IMR-90 (cell line): ENCODE results near the gene RSU1. TPM values are rescaled to one million over a fixed set of nuclear protein-coding genes. Genes with fewer than 3 reads are reported as not detected.

Source experiments
- ATAC-seq: fragments of 200-7000 bp; cut with Tn5 transposase; 2 replicates; pipeline ENCODE4 v1.9.1; 2020; ENCODE audit warnings: low read depth, mild to moderate bottlenecking, moderate library complexity
- BruUV-seq: library from RNA; stranded (reverse); fragments of 400-500 nt; replicated peaks from 2 replicates; lab custom pipeline; 2021; lab: Mats Ljungman, UMichigan
- CTCF ChIA-PET: fragments of 300-600 bp; formaldehyde crosslinking; extraction: SDS; loops from one replicate; lab custom pipeline; 2021; ENCODE audit warnings: antibody characterized with exemption; lab: Yijun Ruan, JAX
- POLR2A ChIA-PET: fragments of 300-600 bp; sonication (Branson Sonifier 250); formaldehyde crosslinking; loops from one replicate; lab custom pipeline; 2022; ENCODE audit warnings: antibody characterized with exemption; ENCODE audit not compliant: unreplicated experiment; lab: Charles Lee
- DNase-seq: peaks from one replicate; pipeline ENCODE4 v3.0.0; 2013
- H2AFZ ChIP-seq: replicated peaks from 2 replicates; pipeline ENCODE3; 2013; ENCODE audit warnings: low read length, mild to moderate bottlenecking; ENCODE audit not compliant: poor library complexity
- H2AK5ac ChIP-seq: 2 replicates; pipeline ENCODE4 v1.6.1; 2013; ENCODE audit warnings: low read depth, low read length, inconsistent platforms
- H2AK9ac ChIP-seq: replicated peaks from 2 replicates; pipeline ENCODE3; 2013; ENCODE audit warnings: mild to moderate bottlenecking, low read depth, low read length, moderate library complexity; ENCODE audit not compliant: poor library complexity
- H2BK120ac ChIP-seq: 2 replicates; pipeline ENCODE4 v1.6.1; 2013; ENCODE audit warnings: low read depth, low read length, inconsistent platforms
- H2BK15ac ChIP-seq: 3 replicates; pipeline ENCODE4 v1.6.1; 2013; ENCODE audit warnings: low read depth, low read length, inconsistent platforms
- H2BK20ac ChIP-seq: 2 replicates; pipeline ENCODE4 v1.6.1; 2013; ENCODE audit warnings: low read depth, mild to moderate bottlenecking, inconsistent platforms, low read length, moderate library complexity
- H2BK5ac ChIP-seq: 2 replicates; pipeline ENCODE4 v1.6.1; 2013; ENCODE audit warnings: mild to moderate bottlenecking, low read depth, low read length, inconsistent platforms; ENCODE audit not compliant: poor library complexity, severe bottlenecking
- H3K14ac ChIP-seq: replicated peaks from 2 replicates; pipeline ENCODE4 v1.6.1; 2013; ENCODE audit warnings: low read depth, low read length, inconsistent platforms
- H3K18ac ChIP-seq: 2 replicates; pipeline ENCODE4 v1.6.1; 2013; ENCODE audit warnings: low read depth, low read length, control low read depth
- H3K23ac ChIP-seq: 2 replicates; pipeline ENCODE4 v1.6.1; 2013; ENCODE audit warnings: low read depth, low read length, inconsistent platforms
- H3K27ac ChIP-seq: 2 replicates; pipeline ENCODE4 v1.5.1; 2013; ENCODE audit warnings: mild to moderate bottlenecking, control low read depth, low read length; ENCODE audit not compliant: insufficient read depth
- H3K27me3 ChIP-seq: 2 replicates; pipeline ENCODE4 v1.6.1; 2013; ENCODE audit warnings: low read length; ENCODE audit not compliant: control insufficient read depth, insufficient read depth
- H3K36me3 ChIP-seq: 2 replicates; pipeline ENCODE4 v1.6.1; 2013; ENCODE audit warnings: low read length, mixed read lengths; ENCODE audit not compliant: control insufficient read depth, insufficient read depth
- H3K4ac ChIP-seq: 2 replicates; pipeline ENCODE4 v1.6.1; 2013; ENCODE audit warnings: low read depth, low read length, inconsistent platforms
- H3K4me1 ChIP-seq: 2 replicates; pipeline ENCODE4 v1.6.1; 2013; ENCODE audit warnings: low read length, mixed read lengths; ENCODE audit not compliant: control insufficient read depth, insufficient read depth
- H3K4me2 ChIP-seq: 2 replicates; pipeline ENCODE4 v1.6.1; 2013; ENCODE audit warnings: low read depth, mild to moderate bottlenecking, control low read depth, low read length, moderate library complexity
- H3K4me3 ChIP-seq: 2 replicates; pipeline ENCODE4 v1.5.1; 2013; ENCODE audit warnings: low read depth, mild to moderate bottlenecking, control low read depth, low read length, moderate library complexity; ENCODE audit not compliant: insufficient read depth
- H3K56ac ChIP-seq: 2 replicates; pipeline ENCODE4 v1.6.1; 2013; ENCODE audit warnings: low read length, inconsistent platforms; ENCODE audit not compliant: insufficient read depth; ENCODE audit errors: extremely low read depth
- H3K79me1 ChIP-seq, 2 experiments: 2 replicates each; pipeline ENCODE4 v1.6.1; 2013; ENCODE audit warnings: low read length in 2 of 2, inconsistent platforms in 1 of 2, low read depth in 1 of 2
- H3K9ac ChIP-seq: 2 replicates; pipeline ENCODE4 v1.6.1; 2013; ENCODE audit warnings: low read depth, low read length, control low read depth
- H3K9me1 ChIP-seq: 2 replicates; pipeline ENCODE4 v1.6.1; 2013; ENCODE audit warnings: low read length, inconsistent platforms; ENCODE audit not compliant: insufficient read depth
- H3K9me3 ChIP-seq: 2 replicates; pipeline ENCODE4 v1.6.1; 2013; ENCODE audit warnings: low read length; ENCODE audit not compliant: control insufficient read depth, insufficient read depth
- H4K20me1 ChIP-seq: 2 replicates; pipeline ENCODE4 v1.6.1; 2013; ENCODE audit warnings: low read length, inconsistent platforms; ENCODE audit not compliant: insufficient read depth
- H4K5ac ChIP-seq: 2 replicates; pipeline ENCODE4 v1.6.1; 2013; ENCODE audit warnings: mild to moderate bottlenecking, low read depth, low read length, control low read depth
- H4K8ac ChIP-seq, 2 experiments: 2 replicates each; pipeline ENCODE4 v1.6.1; 2013; ENCODE audit warnings: low read depth in 2 of 2, low read length in 2 of 2, control low read depth in 1 of 2, inconsistent platforms in 1 of 2
- H4K91ac ChIP-seq: 2 replicates; pipeline ENCODE4 v1.6.1; 2013; ENCODE audit warnings: low read depth, low read length, inconsistent platforms; ENCODE audit not compliant: insufficient read depth
- BHLHE40 ChIP-seq: fragments of 150-350 bp; IDR thresholded peaks from 2 replicates; pipeline ENCODE4 v1.6.1; 2016; ENCODE audit warnings: mild to moderate bottlenecking, low read depth, low read length
- CHD1 ChIP-seq: IDR thresholded peaks from 2 replicates; pipeline ENCODE4 v1.6.1; 2012; ENCODE audit warnings: low read depth, low read length, improper control_type of control experiment
- CTCF ChIP-seq: conservative IDR thresholded peaks from 2 replicates; pipeline ENCODE4 v1.5.1; 2012; ENCODE audit warnings: mild to moderate bottlenecking, low read depth, low read length, improper control_type of control experiment
- FOS ChIP-seq: fragments of 150-350 bp; IDR thresholded peaks from 2 replicates; pipeline ENCODE4 v1.6.1; 2016; ENCODE audit warnings: low read depth, low read length
- MAFK ChIP-seq: IDR thresholded peaks from 2 replicates; pipeline ENCODE4 v1.6.1; 2012; ENCODE audit warnings: low read depth, low read length, improper control_type of control experiment
- MAZ ChIP-seq: IDR thresholded peaks from 2 replicates; pipeline ENCODE4 v1.6.1; 2012; ENCODE audit warnings: low read depth, mild to moderate bottlenecking, low read length, improper control_type of control experiment, moderate library complexity, borderline replicate concordance
- MXI1 ChIP-seq: IDR thresholded peaks from 2 replicates; pipeline ENCODE4 v1.6.1; 2012; ENCODE audit warnings: low read depth, mild to moderate bottlenecking, low read length, moderate library complexity, borderline replicate concordance
- NFE2L2 ChIP-seq: fragments of 150-350 bp; IDR thresholded peaks from 2 replicates; pipeline ENCODE4 v1.6.1; 2016; ENCODE audit warnings: low read depth, mild to moderate bottlenecking, low read length
- POLR2A ChIP-seq: IDR thresholded peaks from 2 replicates; pipeline ENCODE4 v1.6.1; 2012; ENCODE audit warnings: mild to moderate bottlenecking, low read depth, low read length
- RAD21 ChIP-seq: IDR thresholded peaks from 2 replicates; pipeline ENCODE4 v1.6.1; 2012; ENCODE audit warnings: low read length, improper control_type of control experiment
- RCOR1 ChIP-seq: IDR thresholded peaks from 2 replicates; pipeline ENCODE4 v1.6.1; 2012; ENCODE audit warnings: mild to moderate bottlenecking, low read length, improper control_type of control experiment; ENCODE audit not compliant: insufficient replicate concordance
- RFX5 ChIP-seq: IDR thresholded peaks from 2 replicates; pipeline ENCODE4 v1.8.0; 2012; ENCODE audit warnings: low read depth, mild to moderate bottlenecking, low read length, moderate library complexity
- SMC3 ChIP-seq: fragments of 150-350 bp; IDR thresholded peaks from 2 replicates; pipeline ENCODE4 v1.6.1; 2016; ENCODE audit warnings: low read depth, mild to moderate bottlenecking, antibody characterized with exemption, low read length, moderate library complexity
- WGBS, 2 experiments: methylation state at CpG; one replicate each; pipeline versions ENCODE4 v1.1.5 to v1.1.7; 2013; ENCODE audit warnings: missing lambda C conversion rate in 2 of 2; ENCODE audit not compliant: insufficient read length in 1 of 2; ENCODE audit errors: extremely low coverage in 2 of 2; 5-methylcytosine and 5-hydroxymethylcytosine counted together
- dilution Hi-C: fragments of 300-500 bp; cut with HindIII; formaldehyde crosslinking; loops from one replicate; pipeline ENCODE4 v1.14.3; 2018; ENCODE audit warnings: low sequenced_read_pairs; ENCODE audit not compliant: unreplicated experiment
- in situ Hi-C: fragments of 300-500 bp; cut with MboI; formaldehyde crosslinking; loops from 3 replicates; pipeline ENCODE4 v1.14.3; 2019; ENCODE audit warnings: low sequenced_read_pairs, inconsistent platforms, mixed read lengths
- intact Hi-C: fragments of 100-400 bp; cut with micrococcal nuclease; formaldehyde crosslinking; loops from 2 replicates; pipeline ENCODE4 v1.10.0; 2022
- polyA plus RNA-seq, 3 experiments: library from polyadenylated mRNA; depleted of rRNA; stranded (reverse); fragments of >200 nt; gene quantifications; 2 replicates each; pipeline ENCODE4 v1.2.3, GENCODE V29; 2012; ENCODE audit warnings: low replicate concordance in 1 of 3
- total RNA-seq: library from RNA; depleted of rRNA; stranded (reverse); fragments of >200 nt; gene quantifications from 2 replicates; pipeline ENCODE4 v1.2.3, GENCODE V29; 2012
- TF ChIP-seq, protein P1 (sequence below): fragments of 150-350 bp; IDR thresholded peaks from 2 replicates; pipeline ENCODE4 v1.6.1; 2017; ENCODE audit warnings: mild to moderate bottlenecking, antibody characterized with exemption, low read length, low read depth

Gene RSU1
- total and polyA plus RNA-seq, 2 of the 4 experiments (the other 2 are of a cell fraction), result 134 to 148 TPM

- Histone ChIP-seq H4K8ac (no peak overlapping the region), H4K5ac (no peak overlapping the region), H3K9ac (no peak overlapping the region), H4K20me1 (peaks cover 20% of the 10 kb centered on the region), H2AK9ac (no peak overlapping the region), H3K18ac (no peak overlapping the region), H3K4me3 (no peak overlapping the region), H3K14ac (no peak overlapping the region), H3K4me2 (no peak overlapping the region), H3K27ac (no peak overlapping the region), H3K23ac (no peak overlapping the region), H2BK15ac (no peak overlapping the region), H3K9me3 (no peaks in the 10 kb centered on the region), H3K4ac (no peak overlapping the region), H3K4me1 (no peaks in the 10 kb centered on the region), H2AFZ (no peak overlapping the region), H2BK5ac (no peak overlapping the region), H3K56ac (no peak overlapping the region), H4K91ac (no peak overlapping the region), H2BK120ac (no peak overlapping the region), H3K36me3 (peaks cover 1% of the 10 kb centered on the region; the same call in 1 of the 2 replicates), H3K79me1 (peaks cover 40 to 61% of the 10 kb centered on the region in 2 experiments), H2BK20ac (no peak overlapping the region), H3K27me3 (no peaks in the 10 kb centered on the region), H2AK5ac (no peak overlapping the region), H3K9me1 (0 out of 2 replicates have a peak, but pooled peaks cover 11% of the 10 kb centered on the region)
- CTCF ChIA-PET, result no interaction called here
- in situ Hi-C loops, result no loop called here
- dilution Hi-C loops, result no loop called here
- TF ChIP-seq, protein P1, sequence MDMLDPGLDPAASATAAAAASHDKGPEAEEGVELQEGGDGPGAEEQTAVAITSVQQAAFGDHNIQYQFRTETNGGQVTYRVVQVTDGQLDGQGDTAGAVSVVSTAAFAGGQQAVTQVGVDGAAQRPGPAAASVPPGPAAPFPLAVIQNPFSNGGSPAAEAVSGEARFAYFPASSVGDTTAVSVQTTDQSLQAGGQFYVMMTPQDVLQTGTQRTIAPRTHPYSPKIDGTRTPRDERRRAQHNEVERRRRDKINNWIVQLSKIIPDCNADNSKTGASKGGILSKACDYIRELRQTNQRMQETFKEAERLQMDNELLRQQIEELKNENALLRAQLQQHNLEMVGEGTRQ, result no peak
- no peak for TF ChIP-seq MAFK
- TF ChIP-seq FOS, result no peak
- no peak for TF ChIP-seq MAZ
- no peak for TF ChIP-seq CHD1
- no peak for TF ChIP-seq CTCF
- no peak for TF ChIP-seq NFE2L2
- TF ChIP-seq POLR2A, result no peak
- no peak for TF ChIP-seq BHLHE40
- no peak for TF ChIP-seq MXI1
- no peak for TF ChIP-seq RCOR1
- TF ChIP-seq RFX5, result no peak
- TF ChIP-seq SMC3, result no peak
- TF ChIP-seq RAD21, result no peak
- BruUV-seq, result no TSS peak
- POLR2A ChIA-PET, result no interaction called here
- intact Hi-C loops, result no loop called here
- no CpG with 5 or more reads among the region's 12 CpGs for WGBS, 2 experiments
- DNase-seq (no peak), ATAC-seq (no peak)
Observed at GRCh38 chr10:16787361-16787791, 29.8 kb downstream of the RSU1 start.
